LoVo (cell line): ENCODE measurements around the gene GNL1.

Experiments
- DNase-seq: peaks from one replicate; pipeline ENCODE4 v3.0.0-alpha.2; 2016; ENCODE audit warnings: low spot score

The GNL1 gene

DNA sequence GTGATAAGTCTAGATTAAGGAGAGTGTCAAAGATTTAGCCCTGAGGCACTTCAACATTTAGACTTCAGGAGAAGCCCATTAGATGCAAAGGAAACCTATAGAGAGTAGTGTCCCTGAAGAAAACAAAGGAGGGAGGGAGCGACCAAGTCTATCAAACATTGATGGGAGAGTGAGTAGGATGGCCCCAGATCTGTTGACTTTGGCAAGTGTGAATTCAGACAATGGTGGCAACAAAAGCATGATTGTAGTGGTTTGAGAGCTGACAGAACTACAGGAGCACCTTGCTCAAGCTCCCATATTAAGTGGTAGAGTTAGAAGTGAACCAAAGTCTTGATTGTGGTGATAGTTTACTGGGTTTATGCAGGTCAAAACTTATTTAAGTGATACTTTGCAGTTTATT, 14.0 kb upstream of the GNL1 start:
- DNase-seq: no peak

- DNase-seq: no peak
Measured at GRCh38 chr6:30568245-30568644, 12.0 kb upstream of the GNL1 start.

GRCh38 chr6:30565772-30566171, 9.5 kb upstream of the GNL1 start:
- no peak for DNase-seq

DNA sequence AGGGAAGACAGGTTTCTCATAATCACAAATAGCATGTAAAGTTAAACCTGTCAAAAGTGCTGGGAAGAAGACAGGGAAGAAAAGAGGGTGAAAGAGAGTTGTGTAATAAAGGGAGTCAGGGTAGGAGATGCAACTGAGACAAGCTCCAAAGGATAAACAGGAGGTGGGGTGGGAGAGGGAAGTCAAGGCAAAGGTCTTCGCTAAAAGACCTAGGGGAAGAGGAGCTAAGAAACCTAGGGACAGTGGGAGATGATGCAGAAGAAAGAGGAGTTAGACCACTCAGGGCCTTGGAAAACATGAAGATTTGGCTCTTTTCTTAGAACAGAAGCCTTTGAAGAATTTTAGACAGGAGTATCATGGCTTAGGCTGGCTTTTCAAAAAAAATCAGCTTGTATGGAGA, 7.8 kb upstream of the GNL1 start:
- DNase-seq: no peak

DNA sequence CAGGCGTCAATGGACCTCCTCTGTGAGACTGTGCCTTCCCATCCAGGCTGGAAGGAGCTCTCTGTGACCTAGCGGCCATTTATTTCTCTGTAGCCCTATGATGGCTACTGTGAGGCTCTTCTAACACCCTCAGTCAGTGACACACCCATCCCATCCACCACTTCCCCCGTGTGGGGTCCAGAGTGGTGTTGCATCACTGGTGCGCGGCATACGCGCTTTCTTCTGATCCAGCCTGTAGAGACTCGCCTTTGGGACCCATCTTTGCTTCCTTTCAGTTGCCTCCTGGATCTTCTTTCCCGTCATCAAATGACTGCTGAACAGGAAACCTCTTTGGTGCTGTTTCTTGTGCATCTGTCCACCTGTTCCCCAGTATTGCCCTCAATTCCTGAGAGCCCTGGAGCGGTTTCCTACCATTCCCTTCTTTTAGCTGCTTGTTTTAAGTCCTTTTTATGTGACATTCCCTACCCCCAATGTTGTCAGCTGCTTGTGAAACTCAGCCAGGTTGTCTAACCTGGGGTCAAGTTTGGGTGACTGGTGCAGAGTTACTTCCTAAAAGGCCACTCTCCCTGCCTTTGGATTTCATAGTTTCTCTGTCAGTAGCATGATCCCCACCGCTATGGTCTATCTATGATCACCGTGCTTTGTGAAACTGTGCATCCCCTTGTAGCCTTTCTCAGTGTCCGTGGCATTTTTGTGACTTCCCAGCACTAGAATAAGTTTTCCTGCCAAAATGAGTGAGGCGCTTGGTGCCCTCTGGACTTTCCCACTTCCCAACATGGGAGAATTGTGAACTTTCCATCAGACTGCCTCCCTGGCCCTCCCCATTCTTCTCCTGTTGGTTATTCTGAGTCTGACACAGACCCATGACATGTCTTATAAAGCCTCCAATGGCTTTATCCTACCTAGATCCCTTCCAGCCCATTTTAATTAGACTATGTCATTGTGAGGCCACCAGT, 6.5 kb upstream of the GNL1 start:
- DNase-seq: no peak

GRCh38 chr6:30560930-30561329, 4.6 kb upstream of the GNL1 start:
- DNase-seq: no peak

DNA sequence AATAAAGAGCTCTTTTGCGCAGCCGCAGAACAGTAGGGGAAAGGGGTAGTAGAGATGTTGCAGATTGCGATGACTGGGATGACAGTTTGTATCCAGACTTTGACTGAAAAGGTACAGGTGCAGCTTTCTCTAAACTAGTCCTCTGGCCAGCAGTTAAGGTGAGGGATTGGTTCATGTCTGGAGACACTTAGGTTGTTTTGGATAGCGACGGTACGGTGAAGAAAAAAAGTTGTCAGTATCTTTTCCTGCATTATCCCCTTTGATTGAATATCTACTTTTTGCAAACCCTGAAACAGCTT, 1.3 kb upstream of the GNL1 start:
- peak; percentile 52 for DNase-seq

DNA sequence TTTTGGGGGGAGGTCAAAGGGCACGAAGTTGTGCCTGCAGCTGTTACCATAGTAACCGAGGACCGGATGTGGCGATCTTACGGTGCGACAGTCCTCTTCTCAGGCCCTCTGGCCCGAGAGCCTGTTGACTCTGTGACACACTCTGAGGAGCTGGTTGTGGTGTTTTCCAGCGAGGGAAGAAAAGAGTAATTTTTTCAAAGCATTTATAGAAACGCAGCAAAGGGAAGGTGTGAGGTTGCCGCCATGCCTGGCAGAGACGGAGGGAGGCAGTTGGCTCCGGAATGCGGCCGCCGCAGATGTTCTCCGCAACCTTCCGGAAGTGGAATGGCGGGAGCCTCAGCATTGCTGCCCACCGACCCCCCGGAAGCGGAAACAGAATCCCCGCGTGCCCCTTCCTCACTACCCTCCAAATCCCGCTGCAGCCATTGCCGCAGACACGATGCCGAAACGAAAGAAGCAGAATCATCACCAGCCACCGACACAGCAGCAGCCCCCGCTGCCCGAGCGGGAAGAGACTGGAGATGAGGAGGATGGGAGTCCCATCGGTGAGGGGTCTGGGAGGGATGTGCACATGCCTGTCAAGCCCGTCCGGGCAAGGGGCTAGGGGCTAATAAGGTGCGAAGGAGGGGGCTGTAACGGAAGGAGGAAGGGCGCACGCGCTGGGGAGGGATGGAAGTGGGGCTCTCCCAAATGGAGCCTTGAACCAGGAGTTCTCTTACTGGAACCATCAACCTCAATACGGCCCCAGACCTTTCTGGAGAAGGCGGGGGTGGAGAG, 805 bp upstream of the GNL1 start, which contains the start of gene PRR3:
Gene PRR3, plus strand, starts transcription at position 390 of the 777 bp plus-strand sequence. Its CDS starts 50 bp downstream, at position 440.
- peak; percentile 90 for DNase-seq

- no peak for DNase-seq
Measured at GRCh38 chr6:30555816-30556065, 548 bp downstream of the GNL1 start.

GRCh38 chr6:30554962-30555815, 1.1 kb downstream of the GNL1 start:
- no peak for DNase-seq

GRCh38 chr6:30554404-30554803, 1.9 kb downstream of the GNL1 start:
- no peak for DNase-seq

GRCh38 chr6:30548375-30548774, 7.9 kb downstream of the GNL1 start:
- no peak for DNase-seq

DNA sequence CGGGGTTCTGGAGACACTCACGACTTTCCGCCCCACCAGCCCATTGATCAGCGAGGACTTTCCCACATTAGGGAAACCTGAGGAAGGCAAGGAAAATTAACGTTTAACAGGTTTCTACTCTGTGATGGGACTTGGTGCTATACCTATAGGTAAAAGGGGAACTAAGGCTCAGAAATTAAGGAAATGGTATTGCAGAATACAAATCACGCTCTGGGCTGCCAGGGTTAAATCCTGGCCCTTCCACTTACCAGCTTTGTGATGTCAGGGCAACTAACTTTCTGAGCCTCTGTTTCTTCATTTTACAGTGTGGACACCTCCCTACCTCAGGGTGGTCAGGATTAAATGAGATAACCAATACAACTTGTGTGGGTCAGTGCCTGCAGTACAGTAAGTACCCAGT, 8.8 kb downstream of the GNL1 start:
- DNase-seq: no peak

DNA sequence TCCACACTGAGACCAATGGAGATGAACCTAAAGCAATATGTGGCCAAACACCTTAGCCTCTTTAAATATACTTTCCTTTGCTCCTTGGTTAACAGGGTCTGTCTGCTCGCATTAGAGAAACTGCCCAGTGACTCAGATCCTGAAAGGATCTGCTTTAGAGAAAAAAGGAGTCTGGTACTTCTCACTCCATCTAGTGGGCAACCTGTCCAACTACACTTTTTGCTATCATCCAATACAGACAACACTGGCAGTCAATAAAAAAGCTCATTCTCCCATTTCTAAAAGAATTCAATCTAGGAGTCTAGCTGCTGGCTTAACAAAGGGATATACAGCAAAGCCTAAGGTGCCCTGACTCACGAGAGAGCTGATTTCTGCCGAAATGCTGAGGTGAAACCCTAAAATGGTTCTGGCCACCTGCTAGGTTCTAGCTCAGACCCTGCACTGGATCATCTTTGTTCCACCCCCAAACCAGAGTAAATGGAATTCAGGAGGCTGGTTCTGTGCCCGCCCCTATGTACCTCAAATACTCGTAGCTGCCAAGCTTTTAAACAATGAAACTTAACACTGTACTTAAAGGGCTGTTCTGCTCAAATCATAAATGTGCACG, 11.5 kb downstream of the GNL1 start:
- DNase-seq: peak; percentile 70

- no peak for DNase-seq
Measured at GRCh38 chr6:30543821-30544220, 12.5 kb downstream of the GNL1 start.

DNA sequence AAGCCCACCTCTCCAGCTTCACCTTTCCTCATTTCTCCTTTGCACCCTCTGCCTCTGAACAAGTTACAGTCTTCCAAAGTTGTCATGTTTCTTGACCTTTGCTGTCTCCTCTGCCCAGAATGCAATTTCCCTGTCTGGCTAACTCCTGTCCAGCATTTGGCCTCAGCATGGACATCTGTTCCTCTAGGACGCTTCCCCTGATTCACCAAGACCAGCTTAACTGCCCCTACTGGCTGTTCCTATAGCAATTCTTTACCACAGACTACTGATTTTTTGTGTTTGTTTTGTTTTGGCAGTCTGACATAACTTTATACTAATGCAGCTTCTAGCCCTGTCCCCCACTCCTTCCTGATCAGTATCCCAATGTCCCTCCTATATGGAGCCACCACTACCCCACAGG, 13.4 kb downstream of the GNL1 start:
- DNase-seq: no peak

- no peak for DNase-seq
Measured at GRCh38 chr6:30542404-30542725, 13.9 kb downstream of the GNL1 start.

DNA sequence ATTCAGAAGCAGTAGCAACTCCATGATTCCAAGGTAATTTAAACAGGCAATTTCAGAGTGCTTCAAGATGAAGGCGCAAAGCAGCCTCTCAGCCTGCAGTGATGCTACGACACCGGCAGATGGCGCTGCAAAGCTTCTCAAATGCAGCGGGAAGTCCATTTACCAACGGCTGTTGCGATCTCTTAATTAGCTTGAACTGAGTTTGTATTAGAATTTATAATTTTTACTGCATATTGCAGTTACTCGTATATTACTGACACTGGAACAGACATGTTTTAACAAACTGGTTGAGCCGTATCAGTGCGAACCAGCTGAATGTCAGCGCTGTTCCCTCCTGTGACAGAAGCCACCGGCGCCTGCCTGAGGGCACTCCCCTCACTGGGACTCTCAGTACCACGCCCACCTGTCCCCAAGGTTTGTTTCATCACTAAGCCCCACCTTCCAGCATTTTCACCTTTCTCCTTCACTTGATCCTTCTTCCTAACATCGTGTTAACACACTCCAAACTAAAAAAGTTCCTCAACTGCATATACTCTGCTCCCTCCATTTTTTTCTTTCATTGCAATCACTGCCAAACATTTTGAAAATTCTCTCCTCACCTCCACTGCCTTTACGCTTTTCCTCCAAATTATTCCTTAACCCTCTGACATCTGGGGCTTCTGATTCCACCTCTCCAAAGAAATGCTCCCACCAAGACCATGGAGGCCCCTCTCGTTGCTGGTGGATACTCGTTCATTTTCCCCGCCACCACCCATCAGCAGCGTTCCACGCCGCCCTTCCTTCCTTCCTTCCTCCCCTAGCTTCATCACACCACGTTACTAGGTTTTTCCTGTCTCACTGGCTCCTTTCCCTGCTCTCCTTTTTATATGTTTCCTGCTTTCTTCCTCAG, 14.5 kb downstream of the GNL1 start:
- peak; percentile 89 for DNase-seq

GRCh38 chr6:30537931-30538330, 18.4 kb downstream of the GNL1 start:
- no peak for DNase-seq

DNA sequence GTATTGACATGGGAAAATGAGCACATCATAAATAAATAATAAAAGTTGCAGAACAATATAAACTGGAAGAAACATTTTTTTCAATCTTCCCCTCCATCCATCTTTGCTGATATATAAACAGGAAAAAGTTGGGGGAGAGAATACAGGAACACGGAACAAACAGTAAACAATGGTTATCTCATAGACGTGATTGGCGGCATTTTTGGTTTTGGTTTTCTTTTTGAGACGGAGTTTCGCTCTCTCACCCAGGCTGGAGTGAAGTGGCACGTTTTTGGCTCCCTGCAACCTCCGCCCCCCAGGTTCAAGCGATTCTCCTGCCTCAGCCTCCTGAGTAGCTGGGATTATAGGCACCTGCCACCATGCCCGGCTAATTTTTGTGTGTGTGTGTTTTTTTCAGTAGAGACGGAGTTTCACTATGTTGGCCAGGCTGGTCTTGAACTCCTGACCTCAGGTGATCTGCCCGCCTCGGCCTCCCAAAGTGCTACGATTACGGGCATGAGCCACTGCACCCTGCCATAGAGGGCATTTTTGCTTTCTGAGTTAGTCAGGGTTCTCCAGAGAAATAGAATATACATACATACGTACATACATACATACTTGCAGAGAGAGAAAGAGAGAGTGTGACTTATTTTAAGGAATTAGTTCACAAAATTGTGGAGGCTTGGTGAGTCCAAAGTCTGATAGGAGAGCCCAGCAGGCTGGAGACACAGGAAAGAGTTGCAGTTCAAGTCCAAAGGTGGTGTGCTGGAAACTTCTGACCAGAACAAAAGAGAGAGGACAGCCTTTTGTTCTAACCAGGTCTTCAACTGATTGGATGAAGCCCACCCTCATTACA, 22.6 kb downstream of the GNL1 start:
- no peak for DNase-seq
